Activated CD8-positive, alpha-beta memory T cell treated with anti-CD3 and anti-CD28 coated beads, Interleukin-2, amount 50 U/mL, for 48 hours (primary cell): ENCODE measurements around the gene QKI.
A peak's percentile ranks its signal among the peaks of the same experiment; 100 is the strongest.

ENCODE experiments used
- DNase-seq: peaks from one replicate; pipeline ENCODE4 v3.0.0-alpha.2; 2020

The QKI gene

DNA sequence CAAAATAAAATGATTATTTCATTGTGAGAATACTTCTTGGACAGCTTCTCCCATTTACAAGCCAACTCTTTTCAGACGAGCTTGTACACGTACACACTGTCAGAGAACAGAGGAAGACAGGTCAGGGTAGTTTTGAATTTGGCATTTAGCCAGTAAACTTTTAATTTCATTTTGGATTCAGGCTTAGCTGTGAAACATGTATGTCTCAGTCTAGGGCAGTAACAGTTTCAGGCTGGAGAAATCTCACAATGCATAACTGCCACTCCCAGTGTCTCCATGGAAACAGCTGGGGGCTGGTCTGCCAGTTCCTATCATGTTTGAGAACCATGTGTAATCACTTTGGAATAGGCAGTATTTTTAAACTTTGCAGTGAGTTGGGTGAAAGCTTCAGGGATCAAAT is 22.0 kb upstream of the QKI start:
- DNase-seq = no peak

DNA sequence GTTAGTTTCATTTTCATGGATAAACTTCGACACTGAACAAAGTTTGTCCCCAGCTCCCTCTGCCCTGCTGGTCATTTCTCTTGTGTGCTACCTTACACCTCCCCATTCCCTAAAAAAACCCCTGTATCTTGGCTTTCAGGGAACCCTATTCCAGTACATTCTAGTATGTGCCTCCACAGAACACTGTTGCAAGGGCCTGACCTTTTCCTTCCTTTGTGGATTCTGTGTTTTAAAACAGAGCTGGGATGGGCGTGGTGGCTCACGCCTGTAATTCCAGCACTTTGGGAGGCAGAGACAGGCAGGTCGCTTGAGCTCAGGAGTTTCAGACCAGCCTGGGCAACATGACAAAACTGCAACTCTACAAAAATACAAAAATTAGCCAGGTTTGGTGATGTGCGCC is 20.6 kb upstream of the QKI start:
- no peak for DNase-seq

DNA sequence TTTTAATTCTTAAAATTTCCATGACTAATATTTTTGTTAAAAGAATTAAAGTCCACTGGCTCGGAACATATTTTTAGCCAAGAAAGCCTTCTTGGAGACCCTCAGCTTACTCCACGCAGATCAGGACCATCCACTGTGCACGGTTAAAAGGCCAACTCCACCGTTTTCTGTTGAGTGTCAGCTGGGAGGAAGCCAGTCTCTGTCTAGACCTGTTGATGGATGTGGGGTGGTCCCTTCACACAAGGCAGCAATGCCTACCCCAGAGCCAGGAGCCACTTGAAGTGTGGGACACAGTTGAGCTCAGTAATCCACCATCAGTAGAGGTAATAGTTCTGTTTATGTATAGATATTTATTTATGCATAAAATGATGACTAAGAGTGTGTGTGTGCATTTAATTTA is 19.9 kb upstream of the QKI start:
- no peak for DNase-seq

DNA sequence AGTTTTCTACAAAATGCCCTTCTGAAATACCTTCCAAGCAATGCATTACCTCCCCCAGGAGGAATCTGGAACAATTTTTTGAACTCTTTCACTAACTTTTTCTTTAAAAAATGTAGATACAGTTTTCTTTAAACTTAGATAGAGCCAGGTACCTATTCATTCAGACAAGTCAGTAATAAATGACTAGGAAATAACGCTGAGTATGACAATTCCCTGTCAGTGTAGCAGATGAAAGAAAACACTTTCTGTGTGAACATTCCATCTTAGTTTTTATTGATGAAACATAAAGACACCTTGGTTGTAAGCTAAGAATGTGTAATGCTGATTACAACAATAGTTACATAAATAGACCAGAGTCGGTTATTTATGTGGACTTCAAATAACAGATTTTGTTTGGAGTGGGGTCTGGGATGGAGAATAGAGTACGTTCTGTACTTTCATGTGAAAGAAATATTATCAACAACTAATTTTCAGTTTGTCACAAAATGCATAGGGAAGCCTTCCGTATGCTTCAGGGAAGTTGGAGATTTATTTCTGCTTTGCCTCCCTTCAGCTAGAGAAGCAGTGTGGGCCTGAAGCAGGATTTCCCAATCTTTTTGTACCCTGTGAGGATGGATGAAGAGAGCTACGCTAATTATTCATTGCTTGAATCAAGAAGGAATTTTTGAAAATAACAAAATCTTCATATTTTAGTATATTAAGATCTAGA is 19.2 kb upstream of the QKI start:
- DNase-seq = no peak

DNA sequence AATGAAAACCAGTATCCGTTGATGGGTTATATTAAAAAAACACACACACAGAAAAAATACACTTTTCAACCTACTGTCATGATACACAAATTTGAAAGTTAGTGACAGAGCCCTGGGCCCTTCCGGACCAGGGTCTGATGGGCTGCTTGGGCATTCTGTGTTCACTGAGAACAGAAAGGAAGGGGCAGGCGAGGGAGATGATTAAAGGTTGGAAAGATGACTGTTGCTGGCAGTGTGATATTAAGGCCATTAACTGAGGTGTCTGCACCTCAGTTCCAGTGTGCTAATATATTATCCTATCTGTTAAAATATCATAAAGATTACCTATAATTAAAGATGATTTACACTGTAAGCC is 18.7 kb upstream of the QKI start:
- DNase-seq = no peak

DNA sequence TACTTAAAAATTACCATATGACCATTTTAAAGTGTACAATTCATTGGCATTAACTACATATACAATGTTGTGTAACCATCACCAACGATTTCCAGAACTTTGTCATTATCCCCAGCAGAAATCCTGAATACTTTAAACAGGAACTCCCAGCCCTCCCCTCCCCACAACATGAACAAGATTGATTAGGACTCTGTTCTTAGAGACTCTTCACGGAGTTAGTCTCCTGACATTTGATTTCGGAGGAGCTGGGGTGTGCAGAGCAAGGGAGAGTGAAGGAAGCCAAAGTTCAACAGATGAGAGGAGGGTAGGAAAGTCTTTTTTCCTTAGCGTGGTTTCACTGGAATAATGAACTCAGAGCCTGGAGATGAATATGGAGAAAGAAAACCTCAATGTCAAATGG is 17.2 kb upstream of the QKI start:
- DNase-seq = no peak

DNA sequence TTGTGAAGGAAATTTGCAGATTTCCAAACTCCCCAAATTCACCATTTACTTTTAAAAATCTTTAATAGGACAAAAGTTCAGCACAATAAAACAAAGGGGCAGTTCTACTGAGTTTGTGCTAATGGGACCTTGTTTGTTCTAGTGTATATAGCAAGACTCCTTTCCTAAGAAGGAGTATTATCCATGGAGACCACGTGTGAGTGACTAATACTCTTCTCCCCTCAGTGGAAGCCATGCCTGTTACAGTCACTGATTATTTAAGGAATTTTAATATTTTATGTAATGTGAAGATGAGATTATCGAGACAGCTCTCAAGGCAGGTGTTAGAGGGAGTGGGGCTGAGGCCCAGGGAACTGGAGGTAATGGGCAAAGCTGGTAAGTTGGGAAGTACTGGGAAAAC is 16.4 kb upstream of the QKI start:
- DNase-seq = no peak

DNA sequence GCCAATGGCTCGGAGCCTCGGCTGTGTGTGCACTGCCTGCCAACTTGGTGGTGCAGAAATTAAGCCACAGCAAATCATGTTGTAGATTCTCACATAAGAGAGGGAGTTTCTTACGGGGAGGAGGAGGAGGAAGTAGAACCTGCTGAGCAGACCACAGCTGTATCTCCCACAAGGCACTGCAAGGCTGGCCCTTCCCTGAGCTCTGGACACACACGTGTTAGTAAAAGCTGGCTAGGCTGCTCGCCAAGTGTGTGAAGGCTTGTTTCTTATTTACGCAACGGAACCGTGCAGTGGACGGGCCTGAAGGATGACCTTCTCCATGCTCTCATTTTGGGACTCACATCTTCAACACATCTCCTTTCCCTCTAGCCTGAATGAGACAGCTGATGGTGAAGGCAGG is 15.7 kb upstream of the QKI start:
- no peak for DNase-seq

DNA sequence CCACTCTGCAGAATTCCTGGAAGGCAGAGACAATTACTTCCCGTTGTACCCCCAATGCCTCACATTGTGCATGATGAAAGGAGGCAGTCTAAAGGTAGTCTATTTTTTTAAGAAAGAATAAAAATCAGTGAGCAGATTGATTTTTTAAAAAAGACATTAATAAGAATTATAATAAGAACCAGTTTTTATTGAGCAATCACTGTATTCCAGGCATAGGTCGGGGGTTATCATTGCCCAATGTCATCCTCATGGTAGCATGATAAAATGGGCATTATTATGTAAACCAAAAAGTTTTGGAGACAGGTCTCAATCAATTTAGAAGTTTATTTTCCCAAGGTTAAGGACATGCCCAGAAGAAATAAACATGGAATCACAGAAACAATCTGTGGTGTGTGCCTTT is 14.0 kb upstream of the QKI start:
- DNase-seq = no peak

DNA sequence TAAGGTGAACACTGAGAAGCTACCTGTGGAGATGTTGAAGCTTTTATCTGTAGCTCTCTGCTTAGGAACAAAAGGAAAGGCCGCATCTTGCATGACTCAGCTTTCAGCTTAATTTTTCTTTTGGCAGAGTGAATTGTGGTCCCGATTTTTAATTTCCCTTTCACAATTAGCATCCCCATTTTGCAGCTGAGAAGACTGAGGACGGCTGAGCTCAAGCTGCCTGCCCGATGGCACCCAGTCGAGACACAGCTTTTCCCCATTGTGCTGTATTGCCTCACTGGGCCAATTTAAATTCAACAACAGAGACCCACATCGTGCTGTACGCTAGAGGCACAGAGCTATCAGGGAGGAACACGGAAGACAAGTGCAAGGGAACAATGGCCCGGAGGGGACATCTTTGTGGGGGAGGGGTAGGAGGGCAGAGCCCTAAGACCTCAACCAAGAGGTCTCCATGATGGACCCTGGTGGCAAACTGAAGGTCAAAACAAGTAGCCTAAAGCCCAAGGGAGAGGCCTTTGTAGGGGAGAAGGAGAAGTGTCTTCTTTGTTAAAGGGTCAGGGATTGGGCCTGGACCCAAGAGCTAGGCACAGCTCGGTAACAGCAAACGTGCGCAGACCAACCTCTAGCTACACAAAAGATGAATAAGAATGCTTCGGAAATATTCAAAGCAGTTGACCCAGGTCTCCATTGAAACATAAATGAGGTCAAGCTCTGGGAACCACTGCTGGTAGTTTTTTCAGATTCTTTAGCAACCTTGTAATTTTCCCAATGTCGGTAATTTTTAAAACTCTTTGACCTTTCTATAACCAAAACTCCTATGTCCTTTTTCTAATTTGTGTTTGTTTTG is 13.3 kb upstream of the QKI start:
- DNase-seq = no peak

DNA sequence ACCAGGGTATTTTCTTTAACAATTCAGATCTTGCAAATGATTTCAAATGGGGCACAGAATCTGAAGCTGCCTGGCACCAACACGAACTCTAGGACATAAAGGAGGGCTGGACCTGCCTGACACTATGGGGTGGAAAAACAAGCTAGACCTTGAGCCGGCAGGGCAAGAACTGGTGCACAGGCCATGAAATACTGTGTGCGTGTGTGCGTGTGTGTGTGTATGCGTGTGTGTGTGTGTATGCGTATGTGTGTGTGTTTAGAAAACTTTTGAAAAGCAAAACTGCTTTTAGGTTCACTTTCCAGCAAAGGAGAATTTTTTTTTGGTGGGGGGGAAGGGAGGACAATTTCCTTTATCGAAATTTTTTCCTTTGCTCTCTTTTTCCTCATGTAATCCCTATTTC is 11.9 kb upstream of the QKI start:
- no peak for DNase-seq

DNA sequence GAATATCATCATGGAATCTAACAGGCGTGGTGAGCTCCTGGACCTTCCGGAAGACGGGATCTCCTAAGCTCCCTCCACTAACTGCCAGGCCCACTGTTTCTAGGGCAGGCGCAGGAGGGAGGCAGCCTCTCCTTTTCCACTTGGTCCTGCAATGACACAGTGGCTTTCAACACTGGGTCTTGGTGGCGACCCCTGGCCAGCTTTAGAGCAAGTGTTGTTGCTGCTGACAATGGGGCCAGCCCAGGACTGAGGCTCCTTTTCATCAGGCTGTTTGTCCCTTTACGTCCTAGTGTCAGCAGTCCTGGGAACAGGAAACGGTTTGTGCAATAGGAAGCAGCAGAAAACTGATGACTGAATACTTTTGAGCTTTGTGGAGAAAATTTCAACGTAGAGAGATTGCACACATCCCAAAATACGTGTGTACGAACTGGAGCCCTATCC is 9.7 kb upstream of the QKI start:
- no peak for DNase-seq

DNA sequence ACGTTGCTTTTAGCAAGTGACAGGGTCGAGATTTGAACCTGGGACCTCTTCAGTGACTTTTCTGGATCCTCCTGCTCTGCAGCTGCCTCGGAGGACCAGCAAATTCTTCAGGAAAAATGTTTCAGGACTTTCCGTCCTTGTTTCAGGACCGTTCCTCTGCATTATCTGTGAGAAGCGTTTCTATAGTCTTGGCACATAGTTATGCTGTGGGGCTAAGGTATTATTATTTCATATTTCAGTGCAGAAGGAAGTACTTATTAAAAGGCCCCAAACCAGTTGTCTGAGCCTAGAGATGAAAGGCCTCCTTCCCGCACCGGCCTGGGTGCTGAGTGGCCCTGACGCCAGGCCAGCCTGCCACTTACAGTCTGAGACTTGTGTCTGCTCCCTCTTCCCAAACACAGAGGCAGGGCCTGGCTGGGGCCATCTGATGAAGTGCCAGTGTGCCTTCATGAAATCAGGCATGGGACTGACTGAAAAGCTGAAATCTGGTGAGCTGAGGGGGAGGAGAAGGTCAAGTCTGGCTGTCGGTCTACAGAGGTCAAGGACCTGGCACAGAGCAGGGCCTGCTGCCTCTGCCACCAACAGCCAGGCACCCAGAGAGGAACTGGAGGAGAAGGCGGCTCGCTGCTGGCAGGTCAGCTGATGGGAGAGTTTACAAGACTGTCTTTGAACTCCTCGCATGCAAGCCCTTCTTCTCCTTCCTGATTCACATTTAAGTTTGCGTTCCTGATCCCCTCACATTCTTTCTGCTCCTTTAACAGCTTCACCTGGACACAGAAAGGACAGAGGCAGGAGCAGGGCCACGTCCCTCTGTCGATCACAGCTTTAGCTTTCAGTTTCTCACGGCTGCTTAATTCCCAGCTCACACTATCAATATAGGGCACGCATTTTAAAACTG is 8.9 kb upstream of the QKI start:
- peak; percentile 57 for DNase-seq

DNA sequence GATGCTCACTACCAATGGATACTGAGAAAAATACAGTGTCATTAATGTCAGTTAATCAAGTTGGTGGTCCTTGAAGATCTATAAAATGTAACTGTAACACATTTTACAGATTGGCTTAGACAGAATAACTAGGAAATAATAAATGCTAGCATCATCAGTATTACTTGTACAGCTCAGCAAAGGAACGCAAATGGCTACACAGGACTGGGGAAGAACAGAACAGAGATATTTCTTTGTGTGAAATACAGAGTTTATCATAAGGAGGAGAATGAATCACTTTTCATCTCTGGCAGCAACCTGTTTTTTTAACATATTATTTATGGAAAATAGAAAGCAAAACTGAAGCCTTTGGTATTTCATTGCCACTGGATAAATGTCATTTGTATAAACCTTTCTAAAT is 8.2 kb upstream of the QKI start:
- DNase-seq = no peak

DNA sequence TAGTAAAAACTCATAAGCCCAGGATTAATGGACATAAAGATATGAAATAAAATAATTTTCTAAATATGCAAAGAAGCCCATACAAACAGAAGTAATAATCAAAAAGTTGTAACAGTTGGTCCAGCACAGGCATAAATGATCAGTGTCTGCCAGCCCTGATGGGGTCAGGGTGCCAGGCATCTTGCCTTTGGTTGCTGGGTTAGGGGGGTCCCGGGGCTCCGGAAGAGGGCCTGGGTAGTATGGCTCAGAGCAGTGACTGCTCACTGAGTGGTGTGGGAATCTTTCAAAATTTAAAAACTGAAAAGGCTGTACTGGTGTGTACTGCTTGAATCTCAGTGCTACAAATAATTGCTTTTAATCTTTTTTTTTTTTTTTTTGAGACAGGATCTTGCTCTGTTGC is 7.7 kb upstream of the QKI start:
- DNase-seq = no peak

DNA sequence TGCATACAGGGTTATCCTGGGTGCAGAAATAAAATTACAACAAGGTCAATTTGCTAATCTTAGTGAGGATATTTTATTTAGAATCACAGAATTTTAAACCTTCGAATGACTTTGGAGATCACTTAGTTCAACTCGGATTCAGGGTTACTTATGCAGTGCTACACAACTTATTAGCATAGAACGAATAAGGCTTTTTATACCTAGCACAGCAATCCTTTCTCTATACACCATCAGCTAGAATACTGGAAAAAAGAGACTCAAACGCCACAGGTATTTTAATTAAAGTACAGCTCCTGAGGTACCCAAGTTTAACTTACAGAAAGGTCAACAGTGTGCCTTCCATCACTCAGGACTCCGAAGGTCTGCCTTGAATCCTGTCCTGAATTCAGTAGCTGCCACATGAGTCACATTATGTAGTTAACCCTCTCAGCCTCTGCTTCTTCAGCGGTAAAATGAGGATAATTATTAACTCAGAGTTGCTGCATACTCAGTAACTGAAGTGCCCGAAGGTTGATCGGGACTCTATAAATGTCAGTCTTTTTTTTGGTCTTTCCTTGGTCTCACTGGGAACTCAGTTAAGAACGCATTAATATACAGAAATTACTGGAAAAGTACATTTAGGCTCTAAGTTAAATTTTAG is 6.0 kb upstream of the QKI start:
- DNase-seq = no peak

DNA sequence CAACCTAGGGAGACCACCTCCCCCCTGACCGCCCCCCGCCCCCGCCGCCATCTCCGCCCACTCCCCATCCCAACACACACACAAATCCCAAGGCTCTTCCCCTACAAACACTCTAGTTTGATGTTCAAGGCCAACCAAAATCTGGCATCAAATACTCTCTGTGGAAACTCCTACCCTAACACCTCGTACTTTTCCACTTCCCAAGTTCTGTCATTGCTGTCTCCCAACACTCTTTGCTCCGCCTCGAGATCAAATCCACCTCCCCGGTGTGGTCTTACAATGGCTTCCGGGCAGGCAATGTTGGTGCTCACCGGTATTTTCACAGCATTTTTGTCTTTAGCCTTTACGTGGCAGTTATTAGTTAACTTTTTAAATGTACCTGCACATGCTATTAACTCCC is 4.8 kb upstream of the QKI start:
- DNase-seq = no peak

DNA sequence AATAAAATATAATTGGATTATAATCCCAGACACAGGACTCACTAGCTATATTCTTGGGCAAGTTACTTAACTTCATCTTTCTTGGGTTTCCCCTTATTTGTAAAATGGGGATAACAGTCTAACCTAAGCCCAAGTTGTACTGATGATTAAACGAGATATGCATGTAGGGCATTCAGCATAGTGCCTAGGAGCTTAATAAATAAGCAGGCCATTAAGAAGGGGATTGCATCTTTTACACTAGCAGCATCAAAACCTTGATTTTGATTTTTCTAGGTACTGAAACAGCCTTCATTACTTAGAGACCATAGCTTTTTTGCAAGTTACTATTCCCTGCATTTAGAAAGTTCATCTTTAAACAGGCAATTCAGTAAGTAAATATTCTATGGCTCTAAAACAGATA is 2.2 kb upstream of the QKI start:
- no peak for DNase-seq

DNA sequence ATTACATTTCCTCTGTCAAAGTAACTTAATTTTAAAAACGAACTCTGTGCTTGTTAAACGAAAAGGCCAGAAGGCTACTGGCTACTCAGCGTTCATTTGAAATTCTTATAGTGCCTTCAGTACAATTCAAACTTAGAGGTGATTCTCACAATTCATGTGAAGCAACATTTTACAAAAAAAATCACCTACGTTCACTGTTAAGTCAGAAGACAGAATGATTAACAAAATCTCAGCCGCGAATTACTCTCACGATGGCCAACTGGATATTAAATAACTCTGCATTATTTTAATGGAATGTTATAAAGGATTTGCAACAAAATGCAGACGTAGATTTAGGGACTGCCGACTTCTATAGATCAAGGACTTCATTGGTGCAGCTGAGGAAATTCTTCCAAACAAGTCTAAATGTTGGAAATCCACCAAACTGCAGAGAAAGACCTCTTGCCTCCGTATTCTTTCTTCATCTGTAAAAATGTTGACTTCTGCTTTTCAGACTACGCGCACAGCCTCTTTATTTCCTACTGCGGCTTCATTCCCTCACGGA is 1.6 kb upstream of the QKI start:
- no peak for DNase-seq

DNA sequence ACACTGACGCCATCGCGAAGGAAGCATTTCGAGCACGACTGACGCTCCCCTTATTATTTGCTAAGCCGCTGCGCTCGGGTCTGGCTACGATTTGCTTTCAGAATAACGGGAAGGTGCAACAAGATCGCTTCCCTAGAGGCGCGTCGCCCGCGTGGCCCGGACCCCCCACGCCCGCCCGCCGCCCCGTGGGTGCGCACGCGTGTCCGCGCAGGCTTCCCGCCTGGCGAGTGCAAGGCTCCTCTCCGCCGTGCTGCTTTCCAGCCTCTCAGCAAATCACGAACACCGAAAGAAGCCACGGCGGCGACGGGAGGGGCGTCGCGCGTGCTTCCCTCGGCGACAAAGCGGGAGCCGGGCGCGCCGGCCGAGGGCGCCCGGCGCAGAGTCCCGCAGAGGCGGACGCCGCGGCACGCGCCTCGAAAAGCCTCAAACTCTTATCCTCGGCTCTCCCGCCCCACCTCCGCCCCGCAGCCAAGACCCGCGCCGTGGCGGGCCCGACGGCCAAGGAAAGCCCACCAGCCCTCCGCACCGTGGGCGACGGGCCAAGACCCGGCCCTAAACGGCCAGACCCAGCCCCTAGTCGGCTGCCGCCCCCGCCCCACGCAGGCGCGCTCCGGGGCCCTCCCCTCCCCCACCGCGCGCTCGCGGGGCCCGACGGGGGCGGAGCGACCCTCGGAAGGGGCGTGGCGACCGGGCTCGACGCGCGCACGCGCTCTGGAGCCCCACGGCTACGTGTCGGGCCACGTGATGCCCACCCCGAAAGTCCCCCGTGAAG is 987 bp upstream of the QKI start:
- peak; percentile 96 for DNase-seq

DNA sequence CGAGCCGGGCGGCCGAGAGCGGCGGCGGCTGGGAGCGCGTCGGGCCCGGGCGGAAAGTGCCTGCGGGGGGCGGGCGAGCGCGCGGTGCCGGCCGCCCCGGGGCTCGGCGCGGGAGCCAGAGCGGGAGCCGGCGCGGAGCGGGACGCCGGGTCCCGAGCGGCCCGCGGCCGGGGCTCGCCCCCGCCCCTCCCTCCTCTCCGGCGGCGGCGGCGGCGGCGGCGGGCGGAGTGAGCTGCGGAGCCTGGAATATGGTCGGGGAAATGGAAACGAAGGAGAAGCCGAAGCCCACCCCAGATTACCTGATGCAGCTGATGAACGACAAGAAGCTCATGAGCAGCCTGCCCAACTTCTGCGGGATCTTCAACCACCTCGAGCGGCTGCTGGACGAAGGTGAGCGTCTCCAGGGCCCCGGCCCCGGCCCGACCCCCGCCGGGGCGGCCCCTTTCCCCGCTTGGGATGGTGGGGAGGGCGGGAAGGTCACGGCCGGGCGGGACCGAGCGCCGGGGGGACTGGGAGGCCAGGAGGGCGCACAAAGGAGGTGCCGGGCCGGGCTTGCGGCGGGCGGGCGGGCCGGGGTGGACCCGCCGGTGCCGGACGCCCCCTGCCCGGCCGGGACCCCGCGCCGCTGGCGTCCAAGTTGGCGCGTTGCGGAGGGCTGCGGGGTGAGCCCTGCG is 565 bp downstream of the QKI start:
- DNase-seq = peak; percentile 65
